CD4-positive, alpha-beta T cell treated with Interferon gamma for 1 hour (primary cell): ENCODE data around the gene OR5M11.
"Not testable (repeated sequence)": the region's sequence is repeated elsewhere in the genome, so short reads cannot be mapped to it uniquely, and the experiment has no call there.

ENCODE experiments used
- DNase-seq: peaks from one replicate; pipeline ENCODE4 v3.0.0-alpha.2; 2020

The OR5M11 gene

DNA sequence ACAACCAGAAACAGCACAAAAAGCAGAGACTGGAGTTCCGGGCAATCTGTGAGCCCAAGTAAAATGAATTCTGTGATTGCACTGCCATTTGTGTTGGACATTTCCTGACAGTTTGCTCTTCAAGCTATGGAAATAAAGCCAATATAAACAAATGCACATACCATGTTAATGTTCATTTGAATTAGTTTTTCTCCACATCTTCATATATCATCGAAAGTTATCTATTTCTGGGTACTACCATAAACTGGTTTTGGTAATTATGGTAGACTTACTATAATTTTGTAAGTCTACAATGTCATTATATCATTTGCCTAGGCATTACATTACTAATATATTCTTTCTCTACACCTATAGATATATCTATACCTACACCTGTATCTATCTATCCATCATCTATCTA is at the start of gene OR5M11:
TSS of gene OR5M11 (minus strand) at position 101 of the 400 bp plus-strand sequence. CDS start at position 101, 0 bp downstream.
- no peak for DNase-seq

DNA sequence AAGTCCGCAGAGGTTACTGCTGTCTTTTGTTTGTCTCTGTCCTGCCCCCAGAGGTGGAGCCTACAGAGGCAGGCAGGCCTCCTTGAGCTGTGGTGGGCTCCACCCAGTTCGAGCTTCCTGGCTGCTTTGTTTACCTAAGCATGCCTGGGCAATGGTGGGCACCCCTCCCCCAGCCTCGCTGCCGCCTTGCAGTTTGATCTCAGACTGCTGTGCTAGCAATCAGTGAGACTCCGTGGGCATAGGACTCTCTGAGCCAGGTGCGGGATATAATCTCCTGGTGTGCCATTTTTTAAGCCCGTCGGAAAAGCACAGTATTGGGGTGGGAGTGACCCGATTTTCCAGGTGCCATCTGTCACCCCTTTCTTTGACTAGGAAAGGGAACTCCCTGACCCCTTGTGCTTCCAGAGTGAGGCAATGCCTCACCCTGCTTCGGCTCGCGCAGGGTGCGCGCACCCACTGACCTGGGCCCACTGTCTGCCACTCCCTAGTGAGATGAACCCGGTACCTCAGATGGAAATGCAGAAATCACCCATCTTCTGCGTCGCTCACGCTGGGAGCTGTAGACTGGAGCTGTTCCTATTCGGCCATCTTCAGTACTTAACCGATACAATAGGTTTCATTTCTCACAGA is 49.1 kb upstream of the OR5M11 start:
- DNase-seq = not testable (repeated sequence)

DNA sequence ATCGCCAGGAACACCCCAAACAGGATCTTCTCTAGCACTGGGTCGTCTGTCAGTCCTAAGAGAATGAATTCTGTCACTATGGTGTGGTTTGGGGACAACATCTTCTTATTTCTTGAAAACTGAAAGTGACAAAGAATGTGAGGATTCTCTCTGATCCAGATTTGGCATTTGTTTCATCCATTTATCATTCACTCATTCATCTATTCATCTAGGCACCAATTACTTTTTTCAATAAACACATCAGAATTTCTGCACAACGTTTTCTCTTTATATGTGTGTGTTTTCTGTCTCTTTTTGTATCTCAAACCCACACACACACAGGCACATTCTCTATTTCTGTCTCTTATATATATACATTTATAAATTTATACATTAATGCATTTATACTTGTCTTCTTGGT is 34.6 kb upstream of the OR5M11 start, which contains the start of gene OR5M10:
TSS of gene OR5M10 (minus strand) at position 101 of the 400 bp plus-strand sequence. CDS start at position 101, 0 bp downstream.
- no peak for DNase-seq

DNA sequence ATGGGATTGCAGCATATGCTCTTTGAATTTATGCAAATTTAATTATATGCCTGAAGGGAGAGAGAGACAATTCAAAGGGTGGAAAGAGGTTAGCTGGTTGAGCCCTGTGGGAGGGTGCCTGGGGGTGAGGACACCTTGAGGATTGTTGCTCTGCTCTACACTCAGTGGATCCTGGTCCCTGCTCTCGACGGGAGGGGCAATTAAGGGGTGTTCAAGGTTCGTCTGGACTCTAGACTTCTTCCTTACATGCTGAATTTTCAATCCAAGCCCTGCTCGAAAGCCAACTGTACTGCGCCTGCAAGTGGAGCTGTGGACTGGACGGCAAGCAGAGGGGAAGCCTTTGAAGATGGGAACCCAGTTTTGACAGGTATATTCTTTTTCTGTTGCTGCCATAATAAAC is 15.5 kb upstream of the OR5M11 start:
- no peak for DNase-seq

DNA sequence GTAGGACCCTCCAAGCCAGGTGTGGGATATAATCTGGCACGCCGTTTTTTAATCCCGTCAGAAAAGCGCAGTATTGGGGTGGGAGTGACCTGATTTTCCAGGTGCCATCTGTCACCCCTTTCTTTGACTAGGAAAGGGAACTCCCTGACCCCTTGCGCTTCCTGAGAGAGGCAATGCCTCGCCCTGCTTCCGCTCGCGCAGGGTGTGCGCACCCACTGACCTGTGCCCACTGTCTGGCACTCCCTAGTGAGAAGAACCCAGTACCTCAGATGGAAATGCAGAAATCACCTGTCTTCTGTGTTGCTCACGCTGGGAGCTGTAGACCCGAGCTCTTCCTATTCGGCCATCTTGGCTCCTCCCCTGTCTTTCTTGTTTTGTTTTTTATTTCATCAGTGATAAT is 11.6 kb upstream of the OR5M11 start:
- DNase-seq = not testable (repeated sequence)

DNA sequence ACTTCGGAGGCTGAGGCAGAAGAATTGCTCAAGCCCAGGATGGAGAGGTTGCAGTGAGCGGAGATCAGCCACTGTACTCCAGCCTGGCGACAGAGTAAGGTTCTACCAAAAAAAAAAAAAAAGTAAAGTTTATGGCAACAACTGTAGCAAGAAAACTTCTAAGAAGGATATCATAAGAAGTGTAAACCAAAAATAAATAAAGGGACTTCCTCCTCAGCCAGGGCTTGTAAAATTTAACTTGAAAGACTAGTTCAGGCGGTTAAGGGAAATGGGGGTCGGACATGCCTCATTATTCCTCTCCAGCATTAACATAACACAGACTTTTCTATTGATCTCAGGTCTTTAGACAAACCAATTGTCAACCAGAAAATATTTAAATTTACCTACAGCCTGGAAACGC is 2.5 kb upstream of the OR5M11 start:
- DNase-seq = no peak

DNA sequence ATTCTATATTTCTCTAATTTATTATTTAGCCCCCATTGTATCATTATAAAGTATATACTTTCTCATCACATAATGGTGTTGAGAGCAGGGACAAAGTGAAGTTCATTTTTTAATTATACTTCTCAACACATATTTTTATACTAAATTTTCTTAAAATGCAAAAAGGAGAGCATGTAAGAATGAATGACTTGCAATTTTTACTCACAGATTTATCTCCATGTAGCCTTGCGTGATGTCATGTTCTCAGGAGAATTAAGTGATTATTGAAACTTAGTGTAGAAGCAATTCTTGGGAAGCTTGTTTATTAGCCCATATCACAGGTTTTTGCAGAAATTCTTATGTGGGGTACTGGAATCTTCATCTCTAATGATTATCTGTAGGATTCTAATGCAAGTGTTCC is 682 bp upstream of the OR5M11 start:
- DNase-seq = no peak

DNA sequence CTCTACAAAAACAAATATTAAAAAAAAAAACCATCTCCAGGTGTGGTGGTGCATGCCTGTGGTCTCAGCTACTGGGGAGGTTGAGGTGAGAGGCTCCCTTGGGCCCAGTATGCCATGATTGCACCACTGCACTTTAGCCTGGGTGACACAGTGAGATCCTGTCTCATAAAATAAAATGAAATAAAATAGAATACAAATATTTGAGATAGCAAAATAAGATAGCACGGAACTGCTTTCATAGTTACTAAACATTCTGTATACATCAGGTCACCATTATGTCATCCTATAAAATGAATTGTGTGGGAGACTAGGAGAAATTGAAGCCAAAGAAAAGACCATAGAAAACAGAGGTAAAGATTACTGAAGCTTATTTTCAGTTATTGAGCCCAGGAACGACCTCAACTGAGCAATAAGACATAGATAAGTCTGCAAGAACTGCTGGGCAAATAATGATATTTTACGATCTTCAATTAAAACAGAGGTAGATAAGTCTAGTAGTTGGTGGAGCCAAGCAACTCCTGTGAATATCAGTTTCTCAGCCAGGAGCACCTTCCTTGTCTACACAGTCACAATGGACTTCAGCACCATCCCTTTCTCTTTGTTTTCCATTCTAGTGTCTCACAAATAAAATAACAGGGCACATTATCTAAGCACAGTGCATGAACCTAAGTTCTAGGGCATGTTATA is 9.9 kb downstream of the OR5M11 start:
- DNase-seq = no peak

DNA sequence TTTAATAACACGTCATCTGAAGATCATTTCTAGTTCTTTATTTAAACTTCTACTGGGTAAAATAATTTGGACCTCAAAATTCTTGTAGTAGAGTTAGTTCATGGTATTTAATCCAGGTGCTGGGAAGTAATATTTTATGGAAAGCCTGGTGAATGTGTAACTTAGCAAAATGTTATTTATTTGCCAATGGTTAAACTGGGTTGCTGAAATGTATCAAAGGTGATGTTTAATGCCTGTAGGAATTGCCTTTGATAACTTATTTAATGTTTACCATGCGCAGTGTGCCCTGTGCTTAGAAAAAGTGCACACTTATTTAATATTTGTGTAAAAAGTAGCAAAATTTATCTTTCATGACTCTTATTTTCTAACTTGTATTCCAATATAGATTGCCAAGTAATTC is 11.2 kb downstream of the OR5M11 start:
- no peak for DNase-seq

DNA sequence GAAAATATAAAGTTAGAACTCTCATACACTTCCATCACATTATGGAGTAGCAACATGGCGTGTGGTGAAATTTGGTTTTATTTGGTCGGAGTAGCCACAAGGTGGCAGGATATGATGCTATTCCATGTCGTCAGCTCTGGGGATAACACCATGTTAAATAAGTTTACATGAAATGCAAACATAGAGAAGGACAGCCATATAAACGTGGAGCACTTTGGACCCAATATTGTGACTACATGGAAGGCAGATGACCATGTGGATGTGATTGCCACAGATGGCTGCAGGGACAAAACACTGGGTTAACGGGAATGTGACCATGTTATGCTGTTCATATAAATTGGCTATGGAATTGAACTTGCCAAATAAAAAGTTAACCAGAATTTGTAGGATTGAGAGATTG is 21.0 kb downstream of the OR5M11 start:
- DNase-seq = no peak

DNA sequence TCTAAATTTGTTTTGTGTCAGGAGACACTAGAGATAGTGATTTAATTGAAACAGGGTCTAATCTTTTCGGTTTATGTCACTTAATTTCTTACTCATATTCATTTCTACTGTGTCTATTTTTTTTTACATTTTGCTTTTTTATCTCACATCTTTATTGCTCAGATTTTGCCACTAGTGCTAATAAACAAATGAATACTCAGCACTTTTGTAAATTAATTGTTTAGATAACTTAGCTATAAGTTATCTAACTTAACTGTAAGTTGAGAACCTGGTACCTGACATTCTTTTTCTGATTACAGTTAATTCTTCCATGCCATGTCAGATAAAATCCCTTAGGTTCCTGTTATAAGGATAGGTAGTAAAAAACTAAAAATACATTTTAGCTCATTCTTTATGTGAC is 29.8 kb downstream of the OR5M11 start:
- DNase-seq = no peak

DNA sequence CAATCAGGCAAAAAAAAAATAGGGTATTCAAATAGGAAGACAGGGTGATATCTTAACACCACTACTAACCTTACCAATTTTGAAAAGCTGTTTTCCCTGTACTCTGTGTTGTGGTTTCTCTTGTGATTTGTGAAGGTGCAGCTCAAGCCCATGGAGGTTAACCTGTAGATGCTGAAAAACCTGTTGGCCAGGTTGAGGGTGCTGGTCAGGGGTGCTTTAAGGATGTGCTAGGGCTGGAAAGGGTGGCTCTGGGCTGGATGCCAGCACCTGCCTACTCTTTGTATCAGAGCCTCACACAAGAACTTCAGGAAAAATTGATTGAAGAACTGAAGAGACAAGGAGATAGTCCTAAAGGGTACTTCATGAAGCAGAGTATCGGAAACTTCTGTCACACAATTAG is 33.6 kb downstream of the OR5M11 start:
- DNase-seq = no peak

DNA sequence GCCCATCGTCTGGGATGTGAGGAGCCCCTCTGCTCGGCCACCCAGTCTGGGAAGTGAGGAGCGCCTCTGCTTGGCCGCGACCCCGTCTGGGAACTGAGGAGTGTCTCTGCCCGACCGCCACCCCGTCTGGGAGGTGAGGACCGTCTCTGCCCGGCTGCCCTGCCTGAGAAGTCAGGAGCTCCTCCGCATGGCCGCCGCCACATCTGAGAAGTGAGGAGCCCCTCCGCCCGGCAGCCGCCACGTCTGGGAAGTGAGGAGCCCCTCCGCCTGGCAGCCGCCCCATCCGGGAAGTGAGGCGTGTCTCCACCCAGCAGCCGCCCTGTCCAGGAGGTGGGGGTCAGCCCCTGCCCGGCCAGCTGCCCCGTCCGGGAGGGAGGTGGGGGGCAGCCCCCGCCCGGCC is 46.0 kb downstream of the OR5M11 start:
- DNase-seq = no peak

DNA sequence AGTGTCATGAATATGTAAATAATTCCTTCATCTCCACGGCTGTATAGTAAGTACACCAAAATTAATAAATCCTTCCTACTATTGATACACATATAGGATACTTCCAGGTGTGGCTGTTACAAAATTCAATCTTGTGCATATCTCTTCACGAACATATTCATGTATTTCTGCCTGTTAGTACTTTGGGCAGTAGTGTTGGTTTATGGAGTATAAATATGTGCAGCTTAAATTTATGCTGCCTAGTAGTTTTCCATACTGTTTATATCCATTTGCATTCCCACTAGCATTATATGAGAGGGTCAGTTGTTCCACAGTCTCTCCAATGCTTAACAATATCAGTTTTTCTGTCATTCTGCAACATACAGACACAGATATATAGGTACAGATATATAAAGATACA is 47.9 kb downstream of the OR5M11 start:
- DNase-seq = no peak
